DMS153 (cell line): ENCODE data around the gene EVA1A.
"Not testable (repeated sequence)": the region's sequence is repeated elsewhere in the genome, so short reads cannot be mapped to it uniquely, and the experiment has no call there.

Source experiments
- DNase-seq: peaks from one replicate; lab custom pipeline; 2025; lab: John Stamatoyannopoulos, UW

Gene EVA1A

GRCh38 chr2:75517547-75518230 is 43.0 kb downstream of the EVA1A start:
- DNase-seq, result no peak

GRCh38 chr2:75516378-75517360 is 44.1 kb downstream of the EVA1A start:
- peak; percentile 76 for DNase-seq

- DNase-seq, result no peak
Observed at GRCh38 chr2:75515584-75516368, 45.0 kb downstream of the EVA1A start.

GRCh38 chr2:75513616-75514170 is 47.0 kb downstream of the EVA1A start:
- DNase-seq, result no peak

GRCh38 chr2:75512455-75513212 is 48.1 kb downstream of the EVA1A start:
- DNase-seq, result no peak

- no peak for DNase-seq
Observed at GRCh38 chr2:75506101-75506697, 54.5 kb downstream of the EVA1A start.

GRCh38 chr2:75505012-75505411 is 55.7 kb downstream of the EVA1A start:
- DNase-seq, result no peak

- peak; percentile 19 for DNase-seq
Observed at GRCh38 chr2:75503048-75503607, 57.6 kb downstream of the EVA1A start.

GRCh38 chr2:75500633-75501032 is 60.1 kb downstream of the EVA1A start:
- peak; percentile 86 for DNase-seq

GRCh38 chr2:75499534-75499933 is 61.2 kb downstream of the EVA1A start:
- DNase-seq, result no peak

- no peak for DNase-seq
Observed at GRCh38 chr2:75498907-75499306, 61.8 kb downstream of the EVA1A start.

- no peak for DNase-seq
Observed at GRCh38 chr2:75497256-75497655, 63.5 kb downstream of the EVA1A start.

GRCh38 chr2:75495862-75496261 is 64.9 kb downstream of the EVA1A start:
- DNase-seq, result peak; percentile 89

- no peak for DNase-seq
Observed at GRCh38 chr2:75494137-75494769, 66.5 kb downstream of the EVA1A start.

GRCh38 chr2:75493230-75493629 is 67.5 kb downstream of the EVA1A start:
- DNase-seq, result no peak

GRCh38 chr2:75491129-75491753 is 69.5 kb downstream of the EVA1A start:
- no peak for DNase-seq

- no peak for DNase-seq
Observed at GRCh38 chr2:75489721-75490120, 71.0 kb downstream of the EVA1A start.

GRCh38 chr2:75488157-75488556 is 72.6 kb downstream of the EVA1A start:
- DNase-seq, result no peak

- not testable (repeated sequence) for DNase-seq
Observed at GRCh38 chr2:75486735-75487134, 74.0 kb downstream of the EVA1A start.

- DNase-seq, result no peak
Observed at GRCh38 chr2:75484840-75485239, 75.9 kb downstream of the EVA1A start.
